HCT116 (cell line): ENCODE data around the gene HTR5A. TPM values are rescaled to one million over a fixed set of nuclear protein-coding genes. Genes with fewer than 3 reads are reported as not detected.

Source experiments
- ATAC-seq: fragments of 200-7000 bp; cut with Tn5 transposase; 2 replicates; pipeline ENCODE4 v1.9.1; 2020; ENCODE audit warnings: mild to moderate bottlenecking, moderate library complexity
- Bru-seq: library from RNA; stranded (reverse); fragments of 400-500 nt; gene quantifications from one replicate; lab custom pipeline; 2021; lab: Mats Ljungman, UMichigan
- BruChase-seq, 2 experiments: library from RNA; stranded (reverse); fragments of 400-500 nt; gene quantifications; one replicate each; lab custom pipeline; 2021; lab: Mats Ljungman, UMichigan
- BruUV-seq: library from RNA; stranded (reverse); fragments of 400-500 nt; replicated peaks from 2 replicates; lab custom pipeline; 2021; lab: Mats Ljungman, UMichigan
- CTCF ChIA-PET: fragments of 300-600 bp; sonication (Branson Sonifier 250); formaldehyde crosslinking; loops from one replicate; lab custom pipeline; 2021; ENCODE audit warnings: antibody characterized with exemption; lab: Charles Lee
- POLR2A ChIA-PET: fragments of 300-600, 350-600 bp; sonication (Branson Sonifier 250); formaldehyde crosslinking; loops from one replicate; lab custom pipeline; 2021; ENCODE audit warnings: antibody characterized with exemption; lab: Charles Lee
- RAD21 ChIA-PET, 2 experiments: fragments of 300-600 bp; sonication (Branson Sonifier 250); formaldehyde crosslinking; loops; one replicate each; lab custom pipeline; 2023; ENCODE audit warnings: low total read pairs in 2 of 2; ENCODE audit not compliant: uncharacterized antibody in 2 of 2, unreplicated experiment in 2 of 2, low non-redundant PET in 1 of 2; lab: Charles Lee
- DNase-seq: peaks from one replicate; pipeline ENCODE4 v3.0.0-alpha.2; 2010; ENCODE audit warnings: low read depth, low spot score
- H2AFZ ChIP-seq: fragments of 200-600 bp; shearing (Covaris generic), sonication (generic); 2 replicates; pipeline ENCODE4 v1.6.1; 2017; ENCODE audit warnings: low read depth, mixed run types, mixed read lengths, antibody characterized with exemption, low read length; ENCODE audit not compliant: poor library complexity, severe bottlenecking
- H3K27ac ChIP-seq: 2 replicates; pipeline ENCODE4 v1.5.1; 2012; ENCODE audit warnings: low read depth, low read length
- H3K27me3 ChIP-seq: fragments of 200-600 bp; sonication (generic); 2 replicates; pipeline ENCODE4 v1.6.1; 2016; ENCODE audit warnings: mixed run types, low read length, mixed read lengths; ENCODE audit not compliant: insufficient read depth
- H3K36me3 ChIP-seq, 2 experiments: fragments of 200-500 bp in 1 of 2; fragments of 200-600 bp in 1 of 2; sonication (Bioruptor generic) in 1 of 2; sonication (generic) in 1 of 2; 2 replicates each; pipeline versions ENCODE4 v1.5.1 to v1.6.1; 2014 to 2016; ENCODE audit warnings: low read length in 2 of 2, inconsistent platforms in 1 of 2, mixed read lengths in 1 of 2, mixed run types in 1 of 2; ENCODE audit not compliant: insufficient read depth in 2 of 2, control insufficient read depth in 1 of 2
- H3K4me1 ChIP-seq, 2 experiments: fragments of 200-600 bp in 1 of 2; sonication (generic) in 1 of 2; 2 replicates each; pipeline versions ENCODE4 v1.5.1 to v1.6.1; 2012 to 2017; ENCODE audit warnings: low read length in 2 of 2, inconsistent platforms in 1 of 2, mild to moderate bottlenecking in 1 of 2, mixed read lengths in 1 of 2, mixed run types in 1 of 2, moderate library complexity in 1 of 2; ENCODE audit not compliant: insufficient read depth in 2 of 2, control insufficient read depth in 1 of 2
- H3K4me2 ChIP-seq: fragments of 200-600 bp; sonication (generic); 2 replicates; pipeline ENCODE4 v1.6.1; 2017; ENCODE audit warnings: mixed run types, low read length, mixed read lengths
- H3K4me3 ChIP-seq, 2 experiments: fragments of 200-600 bp in 1 of 2; sonication (generic) in 1 of 2; replicated peaks in 1 of 2; 2 replicates each; pipeline ENCODE4 v1.5.1; 2011 to 2016; ENCODE audit warnings: low read length in 2 of 2, control low read depth in 1 of 2, low read depth in 1 of 2, mild to moderate bottlenecking in 1 of 2, mixed read lengths in 1 of 2, mixed run types in 1 of 2
- H3K79me2 ChIP-seq: fragments of 200-600 bp; sonication (generic); 2 replicates; pipeline ENCODE4 v1.6.1; 2017; ENCODE audit warnings: mild to moderate bottlenecking, mixed run types, low read length, moderate library complexity, mixed read lengths; ENCODE audit not compliant: insufficient read depth
- H3K9ac ChIP-seq: fragments of 200-600 bp; sonication (generic); 2 replicates; pipeline ENCODE4 v1.6.1; 2016; ENCODE audit warnings: low read length, mixed read lengths
- H3K9me2 ChIP-seq: fragments of 200-600 bp; sonication (generic), shearing (Covaris generic); 2 replicates; pipeline ENCODE4 v1.6.1; 2017; ENCODE audit warnings: mixed run types, mild to moderate bottlenecking, moderate library complexity; ENCODE audit not compliant: insufficient read depth
- H3K9me3 ChIP-seq, 2 experiments: fragments of 200-500 bp in 1 of 2; fragments of 200-600 bp in 1 of 2; sonication (Bioruptor generic) in 1 of 2; sonication (generic) in 1 of 2; 2 replicates each; pipeline ENCODE4 v1.6.1; 2014 to 2017; ENCODE audit warnings: low read length in 2 of 2, mixed read lengths in 2 of 2, inconsistent platforms in 1 of 2, low read depth in 1 of 2, mild to moderate bottlenecking in 1 of 2, mixed run types in 1 of 2, moderate library complexity in 1 of 2; ENCODE audit not compliant: control insufficient read depth in 1 of 2, insufficient read depth in 1 of 2
- H4K20me1 ChIP-seq: fragments of 200-600 bp; sonication (generic), shearing (Covaris generic); 2 replicates; pipeline ENCODE4 v1.6.1; 2017; ENCODE audit warnings: mixed run types, mild to moderate bottlenecking, moderate library complexity; ENCODE audit not compliant: insufficient read depth
- CBX3 ChIP-seq: IDR thresholded peaks from 2 replicates; pipeline ENCODE4 v1.6.1; 2012; ENCODE audit warnings: low read depth
- CEBPB ChIP-seq: IDR thresholded peaks from 2 replicates; pipeline ENCODE4 v1.6.1; 2012; ENCODE audit warnings: low read depth
- CTCF ChIP-seq, 3 experiments: fragments of 200-600 bp in 1 of 3; sonication (generic) in 1 of 3; IDR thresholded peaks in 2 of 3; conservative IDR thresholded peaks in 1 of 3; 2 replicates each; pipeline ENCODE4 v1.5.1; 2012 to 2017; ENCODE audit warnings: low read depth in 2 of 3, low read length in 2 of 3, antibody characterized with exemption in 1 of 3, borderline replicate concordance in 1 of 3, control low read depth in 1 of 3, mild to moderate bottlenecking in 1 of 3, mixed read lengths in 1 of 3, mixed run types in 1 of 3, moderate library complexity in 1 of 3; ENCODE audit not compliant: insufficient read depth in 1 of 3
- EGR1 ChIP-seq: IDR thresholded peaks from 2 replicates; pipeline ENCODE4 v1.6.1; 2012; ENCODE audit warnings: low read depth
- ELF1 ChIP-seq: IDR thresholded peaks from 2 replicates; pipeline ENCODE4 v1.6.1; 2012; ENCODE audit warnings: low read depth, borderline replicate concordance
- EZH2 ChIP-seq: fragments of 200-600 bp; sonication (generic); IDR thresholded peaks from 2 replicates; pipeline ENCODE4 v1.6.1; 2017; ENCODE audit warnings: antibody characterized with exemption, mixed run types
- EZH2phosphoT487 ChIP-seq: fragments of 200-600 bp; IDR thresholded peaks from 2 replicates; pipeline ENCODE4 v1.6.1; 2018; ENCODE audit warnings: antibody characterized with exemption, borderline replicate concordance
- FOSL1 ChIP-seq: IDR thresholded peaks from 2 replicates; pipeline ENCODE4 v1.6.1; 2012; ENCODE audit warnings: low read depth
- JUND ChIP-seq: IDR thresholded peaks from 2 replicates; pipeline ENCODE4 v1.6.1; 2012
- MAX ChIP-seq: IDR thresholded peaks from 2 replicates; pipeline ENCODE4 v1.6.1; 2012
- POLR2A ChIP-seq: IDR thresholded peaks from 2 replicates; pipeline ENCODE4 v1.7.0; 2011; ENCODE audit warnings: borderline replicate concordance; ENCODE audit not compliant: insufficient read depth, insufficient read length; ENCODE audit errors: extremely low read depth
- POLR2AphosphoS5 ChIP-seq: IDR thresholded peaks from 2 replicates; pipeline ENCODE4 v1.6.1; 2011; ENCODE audit warnings: mild to moderate bottlenecking, low read depth, low read length, moderate library complexity
- RAD21 ChIP-seq: IDR thresholded peaks from 2 replicates; pipeline ENCODE4 v1.6.1; 2012; ENCODE audit warnings: low read depth, mild to moderate bottlenecking
- REST ChIP-seq: IDR thresholded peaks from 2 replicates; pipeline ENCODE4 v1.6.1; 2012; ENCODE audit warnings: low read depth
- SIN3A ChIP-seq: IDR thresholded peaks from 2 replicates; pipeline ENCODE4 v1.6.1; 2012; ENCODE audit warnings: low read depth
- TCF7L2 ChIP-seq: IDR thresholded peaks from 2 replicates; pipeline ENCODE4 v1.7.0; 2011; ENCODE audit warnings: borderline replicate concordance, inconsistent platforms; ENCODE audit not compliant: insufficient read depth, insufficient read length; ENCODE audit errors: extremely low read depth
- YY1 ChIP-seq: IDR thresholded peaks from 2 replicates; pipeline ENCODE4 v1.6.1; 2011; ENCODE audit warnings: low read length, low read depth, moderate library complexity, mild to moderate bottlenecking; ENCODE audit not compliant: insufficient replicate concordance; ENCODE audit errors: extremely low read depth
- ZFX ChIP-seq: fragments of 450-650 bp; IDR thresholded peaks from 2 replicates; pipeline ENCODE4 v1.6.1; 2017
- ZNF274 ChIP-seq: fragments of 200-500 bp; sonication (Bioruptor generic); IDR thresholded peaks from 2 replicates; pipeline ENCODE4 v1.6.1; 2014; ENCODE audit warnings: mild to moderate bottlenecking, low read depth, low read length, inconsistent platforms
- intact Hi-C: fragments of 100-400 bp; cut with micrococcal nuclease; formaldehyde crosslinking; loops from 2 replicates; pipeline ENCODE4 v1.10.0; 2022
- long read RNA-seq: library from polyadenylated mRNA; unstranded; transcript quantifications from one replicate; pipeline ENCODE4 v2.0.0, GENCODE V29; 2021; ENCODE audit not compliant: unreplicated experiment
- polyA plus RNA-seq: library from polyadenylated mRNA; unstranded; fragments of >200 nt; gene quantifications from 2 replicates; pipeline ENCODE4 v1.2.1, GENCODE V29; 2012; ENCODE audit warnings: missing spikeins
- total RNA-seq: library from RNA; stranded (reverse); gene quantifications from one replicate; pipeline ENCODE4 v1.2.1, GENCODE V29; 2021; ENCODE audit not compliant: unreplicated experiment

HTR5A gene
- not detected for total RNA-seq
- polyA plus RNA-seq: not detected in 2 replicates
- Bru-seq, nascent RNA: not detected
- BruChase-seq, experiment 1, labeled RNA remaining after a 6-hour chase: not detected
- not detected for BruChase-seq, experiment 2, labeled RNA remaining after a 2-hour chase
- long read RNA-seq: 0 reads

DNA sequence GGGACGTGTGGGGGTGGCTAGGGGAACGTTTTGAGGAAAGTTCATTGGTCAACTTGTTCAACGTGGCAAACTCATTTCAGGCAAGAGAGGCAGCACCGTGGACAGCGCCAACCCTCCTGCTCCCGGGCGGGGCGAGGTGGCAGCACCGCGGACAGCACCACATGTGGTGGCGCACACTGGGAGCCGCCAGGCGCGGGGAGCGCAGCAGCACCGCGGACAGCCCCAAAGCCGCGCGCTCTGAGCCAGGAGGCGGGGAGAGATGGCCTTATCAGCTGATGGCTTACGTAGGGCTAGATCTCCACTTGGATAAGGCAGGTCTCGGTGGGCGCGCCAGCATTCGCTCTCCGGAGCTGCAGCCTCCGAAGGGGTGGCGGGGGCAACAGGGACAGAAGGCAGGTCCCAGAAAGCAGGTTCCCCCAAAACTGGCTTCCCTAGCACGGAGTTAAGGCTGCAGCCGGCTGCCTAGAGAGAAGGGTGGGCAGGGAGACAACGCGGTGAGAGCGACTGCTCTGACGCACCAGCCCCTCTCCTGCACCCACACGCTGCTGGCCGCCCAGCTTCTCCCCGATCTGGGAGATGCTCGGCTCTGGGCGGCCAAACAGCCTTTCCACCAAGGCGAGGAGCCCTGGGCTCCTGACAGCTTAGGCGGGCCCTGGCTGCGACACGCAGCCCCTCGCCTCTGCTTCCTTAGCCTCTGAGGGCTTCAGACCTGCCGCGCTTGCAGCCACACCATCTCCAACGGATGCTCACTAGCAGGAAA is at the start of gene HTR5A:
TSS of gene HTR5A (plus strand) at position 333 of the 760 bp plus-strand sequence. CDS start 576 bp downstream, outside the sequence.
- Histone ChIP-seq H3K36me3 (no peaks in the 10 kb centered on the region), H3K9me2 (no peaks in the 10 kb centered on the region), H3K4me1 (no peaks in the 10 kb centered on the region), H2AFZ (no peak within 1 kb of the TSS), H4K20me1 (no peaks in the 10 kb centered on the region), H3K79me2 (no peaks in the 10 kb centered on the region), H3K9ac (no peak within 1 kb of the TSS), H3K27ac (no peak within 1 kb of the TSS), H3K4me3 (no peak within 1 kb of the TSS), H3K27me3 (peaks cover 28% of the 10 kb centered on the region), H3K9me3 (no peaks in the 10 kb centered on the region), H3K4me2 (no peak within 1 kb of the TSS)
- ChIA-PET POLR2A (no interaction called here), CTCF (no interaction called here), RAD21 (no interaction called here)
- BruUV-seq: no TSS peak
- peak; percentile 100 for ATAC-seq
- DNase-seq: peak; percentile 33
- intact Hi-C loops: no loop called here
- no peak for TF ChIP-seq EZH2
- TF ChIP-seq JUND: no peak
- TF ChIP-seq EGR1: no peak
- TF ChIP-seq ZNF274: no peak
- peak; percentile 99 for TF ChIP-seq REST
- TF ChIP-seq TCF7L2: peak; percentile 63
- no peak for TF ChIP-seq RAD21
- TF ChIP-seq POLR2A: no peak
- TF ChIP-seq ELF1: no peak
- TF ChIP-seq CBX3: peak; percentile 99
- peak; percentile 98 for TF ChIP-seq MAX
- no peak for TF ChIP-seq CTCF (IDR thresholded peaks at IDR 0.05 in 2 of 3, conservative IDR thresholded peaks at IDR 0.05 in 1 of 3; ENCODE audit: borderline replicate concordance in 1 of 3, insufficient read depth in 1 of 3, low read depth in 2 of 3, low read length in 2 of 3)
- peak; percentile 100 for TF ChIP-seq SIN3A
- TF ChIP-seq POLR2AphosphoS5: peak; percentile 61
- no peak for TF ChIP-seq ZFX
- TF ChIP-seq YY1: peak; percentile 30
- no peak for TF ChIP-seq FOSL1
- no peak for TF ChIP-seq EZH2phosphoT487
- no peak for TF ChIP-seq CEBPB
